Transverse colon (tissue), 4 donors: Measurements from ENCODE around the gene OXLD1.

ENCODE experiments used
- CTCF ChIP-seq, 5 experiments: fragments of 200-600 bp in 3 of 5; fragments of 450-650 bp in 2 of 5; sonication (generic) in 3 of 5; IDR thresholded peaks; 1 replicate in 2 of 5; 2 replicates in 3 of 5; pipeline ENCODE4 v1.5.1; 2016 to 2017; ENCODE audit warnings: antibody characterized with exemption in 5 of 5, inconsistent platforms in 3 of 5, mild to moderate bottlenecking in 2 of 5, moderate library complexity in 1 of 5
- EP300 ChIP-seq: sonication (generic); formaldehyde crosslinking; IDR thresholded peaks from one replicate; pipeline ENCODE4 v1.6.1; 2017; ENCODE audit warnings: antibody characterized with exemption, low read depth
- POLR2A ChIP-seq: fragments of 450-650 bp; IDR thresholded peaks from one replicate; pipeline ENCODE4 v1.6.1; 2016; ENCODE audit warnings: antibody characterized with exemption, mild to moderate bottlenecking, moderate library complexity
- POLR2AphosphoS5 ChIP-seq, 3 donors: sonication (generic); formaldehyde crosslinking; IDR thresholded peaks; one replicate each; pipeline ENCODE4 v1.6.1; 2016; ENCODE audit warnings: antibody characterized with exemption in 3 of 3

DNA sequence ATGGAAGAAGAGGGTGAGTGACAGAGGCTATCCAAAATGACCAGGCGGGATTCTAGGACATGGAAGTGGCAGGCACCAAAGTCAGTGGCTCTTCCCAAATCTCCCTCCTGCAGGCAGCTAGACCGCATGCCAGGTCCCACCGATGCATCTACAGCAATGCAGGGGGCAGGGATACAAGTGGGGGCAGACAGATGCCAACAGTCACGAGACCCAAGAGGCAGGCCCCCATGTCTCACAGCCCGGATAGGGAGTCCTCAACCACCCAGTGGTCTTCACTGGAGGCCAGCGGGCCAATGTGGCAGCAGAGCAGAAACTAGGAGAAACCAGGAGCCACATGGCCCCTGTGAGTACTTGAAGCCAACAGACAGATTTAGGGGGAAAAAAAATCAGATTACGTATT lies 49.5 kb downstream of the OXLD1 start:
- TF ChIP-seq EP300, result no peak
- no peak for TF ChIP-seq CTCF (IDR thresholded peaks at IDR 0.05)
- no peak for TF ChIP-seq POLR2AphosphoS5 (IDR thresholded peaks at IDR 0.05)
- TF ChIP-seq POLR2A, result no peak
